K562 (cell line): ENCODE measurements around the gene CPOX. TPM values are rescaled to one million over a fixed set of nuclear protein-coding genes. Genes with fewer than 3 reads are reported as not detected.

Experiments
- ATF4 ChIP-seq: fragments of 450-650 bp; formaldehyde crosslinking; IDR thresholded peaks from 2 replicates; pipeline ENCODE4 v1.4.0; 2022; ENCODE audit warnings: mild to moderate bottlenecking, moderate library complexity
- CGGBP1 ChIP-seq: fragments of 250-450 bp; sonication (Bioruptor Pico); IDR thresholded peaks from 2 replicates; pipeline ENCODE4 v1.9.0; 2021; ENCODE audit warnings: mild to moderate bottlenecking
- CTCFL ChIP-seq: IDR thresholded peaks from 2 replicates; pipeline ENCODE4 v1.6.1; 2011; ENCODE audit warnings: borderline replicate concordance, low read depth, mild to moderate bottlenecking, moderate library complexity, low read length; ENCODE audit not compliant: insufficient read depth, poor library complexity, severe bottlenecking
- ESRRA ChIP-seq: fragments of 450-650 bp; IDR thresholded peaks from 2 replicates; pipeline ENCODE4 v1.6.1; 2014; ENCODE audit warnings: low read depth, mild to moderate bottlenecking, moderate library complexity, borderline replicate concordance
- FOXP4 ChIP-seq: sonication (generic); formaldehyde crosslinking; IDR thresholded peaks from 2 replicates; pipeline ENCODE4 v1.8.0; 2022; ENCODE audit warnings: mild to moderate bottlenecking, missing genetic modification reagents, borderline replicate concordance
- HMG20B ChIP-seq: fragments of 250-450 bp; sonication (Bioruptor Pico); IDR thresholded peaks from 2 replicates; pipeline ENCODE4 v1.5.0; 2021; ENCODE audit warnings: mild to moderate bottlenecking
- MEIS2 ChIP-seq: fragments of 450-650 bp; IDR thresholded peaks from 2 replicates; pipeline ENCODE4 v1.6.1; 2014; ENCODE audit warnings: mild to moderate bottlenecking; ENCODE audit not compliant: partially characterized antibody
- MXI1 ChIP-seq: IDR thresholded peaks from 2 replicates; pipeline ENCODE4 v1.6.1; 2011; ENCODE audit warnings: low read depth, mild to moderate bottlenecking, improper control_type of control experiment, low read length
- PBX2 ChIP-seq, 2 experiments: IDR thresholded peaks in 1 of 2; conservative IDR thresholded peaks in 1 of 2; 2 replicates each; pipeline ENCODE4 v1.6.1; 2016; ENCODE audit warnings: low read depth in 2 of 2, mild to moderate bottlenecking in 1 of 2, missing compliant biosample characterization in 1 of 2, missing genetic modification characterization in 1 of 2, moderate library complexity in 1 of 2
- PKNOX1 ChIP-seq: fragments of 450-650 bp; IDR thresholded peaks from 2 replicates; pipeline ENCODE4 v1.6.1; 2016
- POLR2A ChIP-seq: fragments of 450-650 bp; conservative IDR thresholded peaks from 2 replicates; pipeline ENCODE4 v1.6.1; 2016
- RBM39 ChIP-seq: fragments of 200-400 bp; formaldehyde crosslinking; optimal IDR thresholded peaks from 2 replicates; pipeline ENCODE3; 2018; ENCODE audit warnings: low read depth, low read length
- SNIP1 ChIP-seq: fragments of 450-650 bp; IDR thresholded peaks from 2 replicates; pipeline ENCODE4 v1.7.1; 2017; ENCODE audit warnings: low read depth, mild to moderate bottlenecking
- TAF9B ChIP-seq: fragments of 450-650 bp; IDR thresholded peaks from 2 replicates; pipeline ENCODE4 v1.6.1; 2018; ENCODE audit warnings: mild to moderate bottlenecking; ENCODE audit not compliant: partially characterized antibody
- TRIM24 ChIP-seq, 2 experiments: fragments of 450-650 bp; IDR thresholded peaks; 2 replicates each; pipeline ENCODE4 v1.6.1; 2016
- ZNF121 ChIP-seq: sonication (generic); formaldehyde crosslinking; conservative IDR thresholded peaks from 2 replicates; pipeline ENCODE4 v1.8.0; 2022; ENCODE audit warnings: missing genetic modification reagents
- ZNF140 ChIP-seq: fragments of 250-450 bp; sonication (Bioruptor Pico); IDR thresholded peaks from 2 replicates; pipeline ENCODE4 v1.8.0; 2021; ENCODE audit warnings: moderate library complexity, mild to moderate bottlenecking, inconsistent platforms
- ZNF184 ChIP-seq: sonication (generic); formaldehyde crosslinking; IDR thresholded peaks from 2 replicates; pipeline ENCODE4 v1.5.0; 2020; ENCODE audit warnings: missing genetic modification reagents
- ZZZ3 ChIP-seq: fragments of 450-650 bp; IDR thresholded peaks from 2 replicates; pipeline ENCODE4 v1.6.1; 2016; ENCODE audit warnings: antibody characterized with exemption, mild to moderate bottlenecking, moderate library complexity
- polyA plus RNA-seq, 8 experiments: library from polyadenylated mRNA; depleted of rRNA in 4 of 8; stranded (reverse) in 5 of 8; unstranded in 3 of 8; fragments of >200 nt; fragmentation: Nextera tagmentation in 2 of 8; fragmentation: Illumina TruSeq in 1 of 8; extraction: Ambion mirVana in 2 of 8; extraction: Trizol in 1 of 8; gene quantifications; 2 replicates each; pipeline versions ENCODE4 v1.2.1 to v1.2.3, GENCODE V29; 2011 to 2014; ENCODE audit warnings: inconsistent platforms in 1 of 8, missing spikeins in 1 of 8
- total RNA-seq, 7 experiments: library from RNA; depleted of rRNA in 6 of 7; stranded (reverse); fragments of >200 nt in 6 of 7; fragmentation: Illumina TruSeq in 2 of 7; extraction: Trizol in 2 of 7; gene quantifications; 2 replicates each; pipeline versions ENCODE4 v1.2.1 to v1.2.3, GENCODE V29; 2011 to 2021; ENCODE audit warnings: low replicate concordance in 1 of 7

The CPOX gene
- total and polyA plus RNA-seq, 9 of the 15 experiments (the other 6 are each of a cell fraction or from before 2014, with no cell fraction given), result 14.6 to 82.1 (median 24.8) TPM

- TF ChIP-seq CTCFL (no peak), MXI1 (no peak), ZZZ3 (no peak), MEIS2 (peak; percentile 42), RBM39 (no peak), PBX2 (CRISPR knock-in tag; IDR thresholded peaks at IDR 0.05; ENCODE audit: low read depth) (no peak), PBX2 (tag; conservative IDR thresholded peaks at IDR 0.05; ENCODE audit: low read depth) (0 out of 2 replicates have a peak, but pooled peaks have one; percentile 8), ZNF121 (no peak), ESRRA (peak; percentile 26; the same call in 1 of the 2 replicates), ZNF184 (CRISPR knock-in tag) (no peak), FOXP4 (no peak), POLR2A (no peak), SNIP1 (no peak), ATF4 (CRISPR knock-in tag) (no peak), HMG20B (CRISPR knock-in tag) (no peak), ZNF140 (CRISPR knock-in tag) (no peak), CGGBP1 (no peak), TRIM24 (IDR thresholded peaks at IDR 0.05) (no peak), TAF9B (no peak), PKNOX1 (peak; percentile 43; the same call in 1 of the 2 replicates)
Observed at GRCh38 chr3:98529856-98530459, 63.5 kb downstream of the CPOX start (continued).
